WTC11 (cell line): Measurements from ENCODE around the gene RNF20. TPM values are rescaled to one million over a fixed set of nuclear protein-coding genes. Genes with fewer than 3 reads are reported as not detected.

ENCODE experiments used
- ATAC-seq: fragments of 200-7000 bp; cut with Tn5 transposase; 2 replicates; pipeline ENCODE4 v1.10.0; 2021; ENCODE audit warnings: mild to moderate bottlenecking, moderate library complexity
- CTCF ChIA-PET: fragments of 300-600 bp; sonication (Branson Sonifier 250); formaldehyde crosslinking; loops from one replicate; lab custom pipeline; 2021; ENCODE audit warnings: antibody characterized with exemption; lab: Charles Lee
- POLR2A ChIA-PET: fragments of 350-600 bp; sonication (Branson Sonifier 250); formaldehyde crosslinking; loops from one replicate; lab custom pipeline; 2021; ENCODE audit warnings: antibody characterized with exemption; lab: Charles Lee
- DNase-seq: peaks from one replicate; pipeline ENCODE4 v3.0.0; 2021; ENCODE audit warnings: low spot score
- H3K27ac Mint-ChIP-seq: 2 replicates; pipeline ENCODE4 v1.8.0; 2021; ENCODE audit warnings: mixed read lengths
- H3K27me3 Mint-ChIP-seq: 2 replicates; pipeline ENCODE4 v1.8.0; 2021; ENCODE audit warnings: low read depth, mild to moderate bottlenecking, moderate library complexity, mixed read lengths
- H3K36me3 Mint-ChIP-seq: 2 replicates; pipeline ENCODE4 v1.8.0; 2021; ENCODE audit warnings: mixed read lengths
- H3K4me1 Mint-ChIP-seq: 2 replicates; pipeline ENCODE4 v1.8.0; 2022; ENCODE audit warnings: mixed read lengths
- H3K4me3 Mint-ChIP-seq: 2 replicates; pipeline ENCODE4 v1.8.0; 2021; ENCODE audit warnings: mild to moderate bottlenecking, moderate library complexity, mixed read lengths
- H3K9me3 Mint-ChIP-seq: 2 replicates; pipeline ENCODE4 v1.8.0; 2021; ENCODE audit warnings: mixed read lengths
- ARID4B ChIP-seq: sonication (generic); formaldehyde crosslinking; IDR thresholded peaks from 2 replicates; pipeline ENCODE4 v1.8.0; 2023; ENCODE audit warnings: missing genetic modification reagents, mild to moderate bottlenecking, borderline replicate concordance
- ATF2 ChIP-seq: sonication (generic); formaldehyde crosslinking; IDR thresholded peaks from 2 replicates; pipeline ENCODE4 v1.8.1; 2022; ENCODE audit warnings: low read depth, missing genetic modification reagents, borderline replicate concordance
- CDX4 ChIP-seq: fragments of 250-450 bp; sonication (Bioruptor Pico); IDR thresholded peaks from 2 replicates; pipeline ENCODE4 v1.9.0; 2021; ENCODE audit warnings: moderate library complexity, mild to moderate bottlenecking, inconsistent platforms, borderline replicate concordance
- CTCF ChIP-seq: fragments of 200-600 bp; IDR thresholded peaks from 2 replicates; pipeline ENCODE4 v1.8.0; 2022; ENCODE audit warnings: antibody characterized with exemption
- E2F4 ChIP-seq: sonication (generic); formaldehyde crosslinking; IDR thresholded peaks from 2 replicates; pipeline ENCODE4 v1.8.1; 2022; ENCODE audit warnings: low read depth, mild to moderate bottlenecking, moderate library complexity, missing genetic modification reagents, borderline replicate concordance
- GRHL2 ChIP-seq: fragments of 250-450 bp; sonication (Bioruptor Pico); IDR thresholded peaks from 2 replicates; pipeline ENCODE4 v1.8.0; 2022; ENCODE audit warnings: mild to moderate bottlenecking, moderate library complexity; ENCODE audit not compliant: insufficient replicate concordance, severe bottlenecking
- HMGA2 ChIP-seq: fragments of 250-450 bp; sonication (Bioruptor Pico); IDR thresholded peaks from 2 replicates; pipeline ENCODE4 v1.4.0; 2021; ENCODE audit warnings: mild to moderate bottlenecking, moderate library complexity
- HMGXB4 ChIP-seq: sonication (generic); formaldehyde crosslinking; IDR thresholded peaks from 2 replicates; pipeline ENCODE4 v1.8.1; 2023; ENCODE audit warnings: mild to moderate bottlenecking, moderate library complexity, missing genetic modification reagents
- ZBTB43 ChIP-seq: sonication (generic); formaldehyde crosslinking; IDR thresholded peaks from 2 replicates; pipeline ENCODE4 v1.8.1; 2023; ENCODE audit warnings: mild to moderate bottlenecking, missing genetic modification reagents
- ZNF423 ChIP-seq: fragments of 250-450 bp; sonication (Bioruptor Pico); IDR thresholded peaks from 2 replicates; pipeline ENCODE4 v2.1.2; 2022; ENCODE audit warnings: mild to moderate bottlenecking, moderate library complexity
- total RNA-seq: library from RNA; stranded (reverse); gene quantifications from 3 replicates; pipeline ENCODE4 v1.2.3, GENCODE V29; 2021

RNF20 gene
- total RNA-seq, 1 experiment from 2014 or later, result 52.6 TPM

GRCh38 chr9:101594796-101595195, 61.1 kb downstream of the RNF20 start, which contains the start of gene PPP3R2 (continued):
- TF ChIP-seq ARID4B (CRISPR knock-in tag) (no peak), HMGXB4 (CRISPR knock-in tag) (no peak), ZNF423 (CRISPR knock-in tag) (no peak), GRHL2 (CRISPR knock-in tag) (no peak), ZBTB43 (CRISPR knock-in tag) (no peak), CDX4 (CRISPR knock-in tag) (no peak), HMGA2 (CRISPR knock-in tag) (no peak), ATF2 (CRISPR knock-in tag) (no peak), E2F4 (no peak)

GRCh38 chr9:101601904-101602765, 68.5 kb downstream of the RNF20 start:
- ATAC-seq, result peak; percentile 93
- no peaks in the 10 kb centered on the region for H3K36me3 Mint-ChIP-seq
- no peaks in the 10 kb centered on the region for H3K9me3 Mint-ChIP-seq
- TF ChIP-seq HMGA2 (CRISPR knock-in tag) (no peak), CTCF (peak; percentile 57)
- no peak overlapping the region for H3K4me3 Mint-ChIP-seq
- DNase-seq, result peak; percentile 22
- CTCF ChIA-PET, result interaction anchor here (0.6 to 1.3 kb wide), 13 partner anchors 8 to 143 kb away, joined by 3 to 7 read pairs (median 4); partner anchors contain the start of gene RNF20
- POLR2A ChIA-PET, result no interaction called here
- no peak overlapping the region for H3K27ac Mint-ChIP-seq
- peaks cover 8% of the 10 kb centered on the region for H3K4me1 Mint-ChIP-seq
- no peaks in the 10 kb centered on the region for H3K27me3 Mint-ChIP-seq
